ENCODE data around the gene KIAA1671. TPM values are rescaled to one million over a fixed set of nuclear protein-coding genes. Genes with fewer than 3 reads are reported as not detected.
A peak's percentile ranks its signal among the peaks of the same experiment; 100 is the strongest.

KIAA1671 gene
- total RNA-seq, 4 donors from 2014 or later = 16.2 to 35.0 (median 21.7) TPM

GRCh38 chr22:24968066-24968561 lies 15.6 kb downstream of the KIAA1671 start:
- peak; percentile 17 to 56 for DNase-seq
- H3K9me3 ChIP-seq = no peaks in the 10 kb centered on the region
- no peaks in the 10 kb centered on the region for H3K27me3 ChIP-seq
- H3K36me3 ChIP-seq = no peaks in the 10 kb centered on the region
- in situ Hi-C loops (cut with MboI; ENCODE audit: low sequenced_read_pairs in 4 of 4) (no loop called here), intact Hi-C loops (cut with DNase I; ENCODE audit: low total_unique reads) (no loop called here)
- peaks cover 21 to 54% of the 10 kb centered on the region in 2 donors for H3K4me1 ChIP-seq
- no peak overlapping the region for H3K4me3 ChIP-seq
- H3K27ac ChIP-seq = peak overlapping the region in 3 of 4 donors; percentile 0 to 79 (median 78)
- ATAC-seq = peak; percentile 49 to 75
- TF ChIP-seq POLR2A (IDR thresholded peaks at IDR 0.05) (no peak), CTCF (IDR thresholded peaks at IDR 0.05 in 4 of 5, conservative IDR thresholded peaks at IDR 0.05 in 1 of 5) (no peak)

GRCh38 chr22:24969560-24970301 lies 17.2 kb downstream of the KIAA1671 start:
- in situ Hi-C loops (cut with MboI; ENCODE audit: low sequenced_read_pairs in 4 of 4) = no loop called here
- H3K4me3 ChIP-seq = no peak overlapping the region

GRCh38 chr22:24972369-24972768 lies 19.9 kb downstream of the KIAA1671 start:
- no peak overlapping the region for H3K27ac ChIP-seq
- H3K27me3 ChIP-seq = no peaks in the 10 kb centered on the region
- H3K4me3 ChIP-seq = no peak overlapping the region
- TF ChIP-seq CTCF (IDR thresholded peaks at IDR 0.05 in 4 of 5, conservative IDR thresholded peaks at IDR 0.05 in 1 of 5) (no peak), POLR2A (IDR thresholded peaks at IDR 0.05) (no peak)
- H3K4me1 ChIP-seq = peaks cover 22 to 36% of the 10 kb centered on the region in 2 donors
- H3K9me3 ChIP-seq = no peaks in the 10 kb centered on the region
- in situ Hi-C loops (cut with MboI; ENCODE audit: low sequenced_read_pairs in 4 of 4) (no loop called here), intact Hi-C loops (cut with DNase I; ENCODE audit: low total_unique reads) (no loop called here)
- H3K36me3 ChIP-seq = no peaks in the 10 kb centered on the region
- DNase-seq (no peak), ATAC-seq (no peak)

More at GRCh38 chr22:24969560-24970301, 17.2 kb downstream of the KIAA1671 start:
- peak; percentile 67 to 73 for ATAC-seq
- Histone ChIP-seq H3K27ac (peak overlapping the region; percentile 43 to 79 (median 68)), H3K36me3 (no peaks in the 10 kb centered on the region), H3K27me3 (no peaks in the 10 kb centered on the region), H3K4me1 (peaks cover 10 to 45% of the 10 kb centered on the region in 2 donors), H3K9me3 (no peaks in the 10 kb centered on the region)
- intact Hi-C loops (cut with DNase I; ENCODE audit: low total_unique reads) = no loop called here
- peak; percentile 14 to 46 for DNase-seq
- TF ChIP-seq CTCF (IDR thresholded peaks at IDR 0.05 in 4 of 5, conservative IDR thresholded peaks at IDR 0.05 in 1 of 5) (no peak), POLR2A (IDR thresholded peaks at IDR 0.05) (no peak)

GRCh38 chr22:24973872-24974271 lies 21.4 kb downstream of the KIAA1671 start:
- H3K4me3 ChIP-seq = no peak overlapping the region
- no peaks in the 10 kb centered on the region for H3K9me3 ChIP-seq
- H3K4me1 ChIP-seq = peaks cover 18 to 33% of the 10 kb centered on the region in 2 donors
- H3K27me3 ChIP-seq = no peaks in the 10 kb centered on the region
- no peaks in the 10 kb centered on the region for H3K36me3 ChIP-seq
- intact Hi-C loops (cut with DNase I; ENCODE audit: low total_unique reads) = no loop called here
- in situ Hi-C loops (cut with MboI; ENCODE audit: low sequenced_read_pairs in 4 of 4) = no loop called here
- H3K27ac ChIP-seq = peak overlapping the region in 1 of 4 donors; percentile 18
- no peak for TF ChIP-seq POLR2A (IDR thresholded peaks at IDR 0.05)
- no peak for TF ChIP-seq CTCF (IDR thresholded peaks at IDR 0.05 in 4 of 5, conservative IDR thresholded peaks at IDR 0.05 in 1 of 5)
- no peak for DNase-seq
- no peak for ATAC-seq
